Measurements from ENCODE around the gene DCAF17. TPM values are rescaled to one million over a fixed set of nuclear protein-coding genes. Genes with fewer than 3 reads are reported as not detected.

The DCAF17 gene
- total and polyA plus RNA-seq, 10 donors, result 3.0 to 36.5 (median 19.1) TPM

- H3K9me3 ChIP-seq, result no peaks in the 10 kb centered on the region
- intact Hi-C loops (cut with DNase I; ENCODE audit: low total_unique reads), result no loop called here
- H3K27ac ChIP-seq, result peak overlapping the region in 4 of 8 donors; percentile 8 to 44 (median 24)
- WGBS, 5 donors, result 58 to 70% (median 66%) methylated on average over 8 of the region's 8 CpGs
- no peaks in the 10 kb centered on the region for H3K27me3 ChIP-seq (replicated peaks in 1 of 7)
- H3K4me3 ChIP-seq, result peak overlapping the region in 5 of 8 donors; percentile 21 to 61 (median 24)
- DNase-seq, result no peak
- H3K36me3 ChIP-seq, result no peaks in the 10 kb centered on the region
- TF ChIP-seq CTCF (IDR thresholded peaks at IDR 0.05 in 8 of 11, conservative IDR thresholded peaks at IDR 0.05 in 3 of 11) (no peak), POLR2AphosphoS5 (IDR thresholded peaks at IDR 0.05) (no peak), POLR2A (IDR thresholded peaks at IDR 0.05) (no peak)
- peaks cover 0 to 47% (median 9%) of the 10 kb centered on the region in 6 donors for H3K4me1 ChIP-seq
Measured at GRCh38 chr2:171409436-171409971, 24.5 kb upstream of the DCAF17 start.

GRCh38 chr2:171410101-171410500 is 23.9 kb upstream of the DCAF17 start:
- no peak for DNase-seq
- Histone ChIP-seq H3K9me3 (no peaks in the 10 kb centered on the region), H3K4me3 (no peak overlapping the region), H3K27me3 (replicated peaks in 1 of 7) (no peaks in the 10 kb centered on the region), H3K36me3 (no peaks in the 10 kb centered on the region), H3K27ac (no peak overlapping the region), H3K4me1 (peaks cover 0 to 42% (median 9%) of the 10 kb centered on the region in 6 donors)
- intact Hi-C loops (cut with DNase I; ENCODE audit: low total_unique reads), result no loop called here
- TF ChIP-seq POLR2A (IDR thresholded peaks at IDR 0.05), result no peak
- no peak for TF ChIP-seq POLR2AphosphoS5 (IDR thresholded peaks at IDR 0.05)
- no peak for TF ChIP-seq CTCF (IDR thresholded peaks at IDR 0.05 in 8 of 11, conservative IDR thresholded peaks at IDR 0.05 in 3 of 11)
- 82 to 91% (median 87%) methylated on average over 4 of the region's 4 CpGs for WGBS, 5 donors

- intact Hi-C loops (cut with DNase I; ENCODE audit: low total_unique reads), result no loop called here
- Histone ChIP-seq H3K4me3 (no peak overlapping the region), H3K4me1 (peaks cover 0 to 40% (median 8%) of the 10 kb centered on the region in 6 donors), H3K9me3 (no peaks in the 10 kb centered on the region), H3K27ac (no peak overlapping the region), H3K36me3 (no peaks in the 10 kb centered on the region), H3K27me3 (replicated peaks in 1 of 7) (no peaks in the 10 kb centered on the region)
- no peak for DNase-seq
- TF ChIP-seq POLR2A (IDR thresholded peaks at IDR 0.05), result no peak
- TF ChIP-seq POLR2AphosphoS5 (IDR thresholded peaks at IDR 0.05), result no peak
- no peak for TF ChIP-seq CTCF (IDR thresholded peaks at IDR 0.05 in 8 of 11, conservative IDR thresholded peaks at IDR 0.05 in 3 of 11)
Measured at GRCh38 chr2:171410624-171411023, 23.4 kb upstream of the DCAF17 start.

GRCh38 chr2:171411214-171411613 is 22.8 kb upstream of the DCAF17 start:
- Histone ChIP-seq H3K27ac (no peak overlapping the region), H3K9me3 (no peaks in the 10 kb centered on the region), H3K36me3 (no peaks in the 10 kb centered on the region), H3K4me1 (peaks cover 0 to 40% (median 9%) of the 10 kb centered on the region in 6 donors), H3K4me3 (no peak overlapping the region), H3K27me3 (replicated peaks in 1 of 7) (no peaks in the 10 kb centered on the region)
- no peak for DNase-seq
- intact Hi-C loops (cut with DNase I; ENCODE audit: low total_unique reads), result no loop called here
- TF ChIP-seq CTCF (IDR thresholded peaks at IDR 0.05 in 8 of 11, conservative IDR thresholded peaks at IDR 0.05 in 3 of 11) (no peak), POLR2AphosphoS5 (IDR thresholded peaks at IDR 0.05) (no peak), POLR2A (IDR thresholded peaks at IDR 0.05) (no peak)
- 70 to 86% (median 78%) methylated on average over 1 of the region's 1 CpG for WGBS, 5 donors

Measured in spleen (tissue), 11 donors.